Cardiac muscle cell (in vitro differentiated cells and primary cell): ENCODE results near the gene ARFGAP3. TPM values are rescaled to one million over a fixed set of nuclear protein-coding genes. Genes with fewer than 3 reads are reported as not detected.

Experiments
- DNase-seq, 2 donors: peaks; one replicate each; pipeline versions ENCODE4 v3.0.0 to v3.0.0-alpha.2; 2010 to 2017; ENCODE audit warnings: low read depth in 1 of 2, low spot score in 1 of 2
- H3K27ac ChIP-seq: fragments of 200-600 bp; sonication (generic); 2 replicates; pipeline ENCODE4 v1.5.1; 2016
- H3K27me3 ChIP-seq: fragments of 200-600 bp; sonication (generic); 2 replicates; pipeline ENCODE4 v1.6.0; 2016; ENCODE audit warnings: control low read depth
- H3K36me3 ChIP-seq: fragments of 200-600 bp; sonication (generic); 2 replicates; pipeline ENCODE4 v1.5.1; 2016; ENCODE audit warnings: control low read depth
- H3K4me1 ChIP-seq: fragments of 200-600 bp; sonication (generic); 2 replicates; pipeline ENCODE4 v1.8.1; 2017; ENCODE audit warnings: low read depth, mild to moderate bottlenecking, mixed run types
- H3K4me3 ChIP-seq: fragments of 200-600 bp; sonication (generic); 2 replicates; pipeline ENCODE4 v1.5.1; 2016; ENCODE audit warnings: mild to moderate bottlenecking
- H3K9me3 ChIP-seq: fragments of 200-600 bp; sonication (generic); 2 replicates; pipeline ENCODE4 v1.5.1; 2017; ENCODE audit warnings: low read depth, mild to moderate bottlenecking, control low read depth
- polyA plus RNA-seq: library from polyadenylated mRNA; unstranded; fragments of >200 nt; fragmentation: Nextera tagmentation; extraction: Ambion mirVana; gene quantifications from 2 replicates; pipeline ENCODE4 v1.2.1, GENCODE V29; 2016
- total RNA-seq: library from RNA; depleted of rRNA; stranded (reverse); fragments of >200 nt; gene quantifications from 2 replicates; pipeline ENCODE4 v1.2.3, GENCODE V29; 2016
- TF ChIP-seq, protein P1 (sequence below): IDR thresholded peaks from 2 replicates; pipeline ENCODE4 v1.5.1; 2012; ENCODE audit warnings: low read depth, mild to moderate bottlenecking, low read length

Gene ARFGAP3
- total and polyA plus RNA-seq, 2 experiments from 2014 or later = 26.3 to 38.2 TPM

DNA sequence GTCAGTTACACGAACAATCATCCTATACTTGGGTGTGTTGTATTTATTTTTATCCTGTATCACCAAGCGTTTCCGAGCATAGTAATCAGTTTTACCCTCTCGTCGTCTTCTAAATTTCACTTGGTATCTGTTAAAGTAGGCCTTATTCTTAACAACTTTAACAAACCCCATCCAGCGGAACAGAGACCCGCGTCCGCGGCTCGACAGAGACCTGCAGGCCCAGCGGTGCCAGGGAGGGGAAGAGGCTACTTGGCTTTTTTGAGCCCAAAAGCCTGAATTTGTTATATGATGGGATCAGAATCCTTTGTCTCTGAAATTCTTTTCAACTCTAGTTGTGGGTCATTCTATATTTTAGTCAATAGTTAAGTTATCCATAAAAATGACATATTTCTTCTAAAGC lies 79.9 kb downstream of the ARFGAP3 start:
- TF ChIP-seq, protein P1, sequence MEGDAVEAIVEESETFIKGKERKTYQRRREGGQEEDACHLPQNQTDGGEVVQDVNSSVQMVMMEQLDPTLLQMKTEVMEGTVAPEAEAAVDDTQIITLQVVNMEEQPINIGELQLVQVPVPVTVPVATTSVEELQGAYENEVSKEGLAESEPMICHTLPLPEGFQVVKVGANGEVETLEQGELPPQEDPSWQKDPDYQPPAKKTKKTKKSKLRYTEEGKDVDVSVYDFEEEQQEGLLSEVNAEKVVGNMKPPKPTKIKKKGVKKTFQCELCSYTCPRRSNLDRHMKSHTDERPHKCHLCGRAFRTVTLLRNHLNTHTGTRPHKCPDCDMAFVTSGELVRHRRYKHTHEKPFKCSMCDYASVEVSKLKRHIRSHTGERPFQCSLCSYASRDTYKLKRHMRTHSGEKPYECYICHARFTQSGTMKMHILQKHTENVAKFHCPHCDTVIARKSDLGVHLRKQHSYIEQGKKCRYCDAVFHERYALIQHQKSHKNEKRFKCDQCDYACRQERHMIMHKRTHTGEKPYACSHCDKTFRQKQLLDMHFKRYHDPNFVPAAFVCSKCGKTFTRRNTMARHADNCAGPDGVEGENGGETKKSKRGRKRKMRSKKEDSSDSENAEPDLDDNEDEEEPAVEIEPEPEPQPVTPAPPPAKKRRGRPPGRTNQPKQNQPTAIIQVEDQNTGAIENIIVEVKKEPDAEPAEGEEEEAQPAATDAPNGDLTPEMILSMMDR = no peak
- no peaks in the 10 kb centered on the region for H3K27me3 ChIP-seq
- H3K9me3 ChIP-seq = no peaks in the 10 kb centered on the region
- DNase-seq = no peak
- peaks cover 18% of the 10 kb centered on the region for H3K4me1 ChIP-seq
- H3K4me3 ChIP-seq = no peak overlapping the region
- no peaks in the 10 kb centered on the region for H3K36me3 ChIP-seq
- H3K27ac ChIP-seq = no peak overlapping the region

DNA sequence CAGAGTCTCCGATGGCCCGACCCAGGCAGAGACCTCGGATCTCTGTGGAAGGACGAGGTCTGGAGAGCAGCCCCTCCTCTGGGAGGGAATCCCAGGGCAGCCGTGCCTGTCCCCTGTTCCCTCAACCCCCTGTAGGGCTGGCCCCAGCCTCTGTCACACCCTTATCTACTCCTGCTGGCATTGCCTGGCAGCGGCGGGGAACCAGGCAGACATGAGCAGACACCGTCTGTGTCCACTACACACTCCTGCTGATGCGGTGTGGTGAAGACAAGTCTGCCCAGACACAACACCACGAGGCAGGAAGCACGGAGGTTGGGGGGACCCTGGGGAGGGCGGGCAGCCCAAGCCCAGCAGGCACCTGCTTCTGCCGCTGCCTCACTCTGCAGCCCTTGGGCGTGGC lies 83.9 kb downstream of the ARFGAP3 start:
- Histone ChIP-seq H3K27me3 (no peaks in the 10 kb centered on the region), H3K9me3 (no peaks in the 10 kb centered on the region), H3K4me3 (no peak overlapping the region), H3K36me3 (no peaks in the 10 kb centered on the region), H3K27ac (no peak overlapping the region), H3K4me1 (peaks cover 20% of the 10 kb centered on the region)
- TF ChIP-seq, protein P1 = no peak
- no peak for DNase-seq

DNA sequence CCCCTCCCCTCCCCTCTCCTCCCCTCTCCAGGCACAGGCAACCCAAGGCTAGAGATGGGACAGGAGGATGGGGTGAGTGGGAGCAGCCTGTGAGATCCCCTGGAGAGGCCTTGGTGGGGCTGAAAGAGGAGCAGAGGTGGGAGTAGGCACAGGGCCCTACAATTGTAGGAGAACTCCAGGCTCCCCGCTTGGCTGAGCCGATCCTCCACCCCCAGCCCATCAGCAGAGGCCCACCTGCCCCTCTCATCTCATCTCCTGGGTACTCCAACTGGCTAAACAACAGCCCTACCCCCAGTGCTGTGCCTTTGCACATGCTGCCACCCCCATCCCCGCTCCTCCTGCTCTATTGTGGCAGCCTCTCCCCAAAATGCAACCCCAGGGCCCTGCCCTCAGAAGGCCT lies 84.4 kb downstream of the ARFGAP3 start:
- Histone ChIP-seq H3K4me3 (no peak overlapping the region), H3K4me1 (peaks cover 21% of the 10 kb centered on the region), H3K27ac (no peak overlapping the region), H3K27me3 (no peaks in the 10 kb centered on the region), H3K36me3 (no peaks in the 10 kb centered on the region), H3K9me3 (no peaks in the 10 kb centered on the region)
- TF ChIP-seq, protein P1 = no peak
- DNase-seq = no peak

DNA sequence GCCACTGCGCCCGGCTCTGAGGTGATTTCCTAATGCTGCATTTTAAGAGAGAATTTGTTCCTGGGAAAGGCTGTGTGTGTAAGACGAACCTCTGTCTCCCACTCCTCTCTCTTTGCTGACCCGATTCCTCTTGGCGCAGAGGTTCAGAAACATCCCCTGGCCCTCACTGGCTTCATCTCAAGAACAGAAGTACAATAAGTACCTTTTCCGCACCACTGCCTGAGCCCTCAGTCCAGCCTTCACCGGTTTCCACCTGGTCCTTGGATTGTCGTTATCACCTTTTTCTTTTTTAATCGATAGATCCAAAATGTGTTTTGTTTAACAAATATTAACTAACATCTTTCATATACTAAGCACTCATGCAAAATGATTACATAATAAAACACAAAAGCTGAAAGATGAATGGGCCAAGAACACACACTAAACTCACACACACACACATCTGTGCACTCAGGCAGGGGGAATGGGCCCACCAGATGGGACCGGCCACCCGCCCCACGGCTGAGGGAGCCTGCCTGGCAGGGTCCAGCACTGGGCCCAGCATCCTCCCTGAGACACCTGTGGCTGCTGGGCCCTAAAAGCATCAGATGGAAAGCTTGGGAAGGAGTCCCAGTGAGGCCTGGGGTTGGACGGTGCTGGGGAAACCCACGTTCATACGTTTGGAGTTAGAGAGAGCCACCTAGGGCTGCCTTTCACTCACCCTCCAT lies 86.0 kb downstream of the ARFGAP3 start:
- TF ChIP-seq, protein P1 = no peak
- Histone ChIP-seq H3K4me1 (peaks cover 21% of the 10 kb centered on the region), H3K9me3 (no peaks in the 10 kb centered on the region), H3K27me3 (no peaks in the 10 kb centered on the region), H3K4me3 (no peak overlapping the region), H3K36me3 (no peaks in the 10 kb centered on the region), H3K27ac (no peak overlapping the region)
- no peak for DNase-seq

DNA sequence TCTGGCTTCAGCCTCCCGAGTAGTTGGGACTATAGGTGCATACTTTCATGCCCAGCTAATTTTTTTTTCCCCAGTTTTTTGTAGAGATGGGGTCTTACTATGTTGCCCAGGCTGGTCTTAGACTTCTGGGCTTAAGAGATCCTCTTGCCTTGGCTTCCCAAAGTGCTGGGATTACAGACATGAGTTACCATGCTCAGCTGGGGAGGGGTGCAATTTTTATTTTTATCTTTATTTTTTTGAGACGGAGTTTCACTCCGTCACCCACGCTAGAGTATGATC lies 86.7 kb downstream of the ARFGAP3 start:
- H3K27ac ChIP-seq = no peak overlapping the region
- H3K4me3 ChIP-seq = no peak overlapping the region
- no peaks in the 10 kb centered on the region for H3K27me3 ChIP-seq
- TF ChIP-seq, protein P1 = no peak
- H3K36me3 ChIP-seq = no peaks in the 10 kb centered on the region
- peaks cover 21% of the 10 kb centered on the region for H3K4me1 ChIP-seq
- no peaks in the 10 kb centered on the region for H3K9me3 ChIP-seq
- no peak for DNase-seq
